H54 (cell line): ENCODE results near the gene PLEKHG2.

Source experiments
- DNase-seq: peaks from one replicate; pipeline ENCODE4 v3.0.0; 2011; ENCODE audit warnings: low spot score, mixed read lengths; ENCODE audit not compliant: insufficient read length
- FAIRE-seq: peaks from 3 replicates; lab custom pipeline; 2011; peaks lifted over from hg19 to GRCh38; lab: Jason Lieb, UNC
- POLR2A ChIP-seq: IDR thresholded peaks from 2 replicates; pipeline ENCODE4 v1.6.1; 2011; ENCODE audit warnings: low read depth, mild to moderate bottlenecking, low read length

PLEKHG2 gene

GRCh38 chr19:39406656-39407409, 5.6 kb upstream of the PLEKHG2 start, which contains the start of gene ZFP36:
Gene ZFP36 (plus strand): TSS chr19:39406847. CDS start chr19:39406905, 58 bp downstream.
- FAIRE-seq (no peak), DNase-seq (peak; percentile 86)
- TF ChIP-seq POLR2A: peak; percentile 100

DNA sequence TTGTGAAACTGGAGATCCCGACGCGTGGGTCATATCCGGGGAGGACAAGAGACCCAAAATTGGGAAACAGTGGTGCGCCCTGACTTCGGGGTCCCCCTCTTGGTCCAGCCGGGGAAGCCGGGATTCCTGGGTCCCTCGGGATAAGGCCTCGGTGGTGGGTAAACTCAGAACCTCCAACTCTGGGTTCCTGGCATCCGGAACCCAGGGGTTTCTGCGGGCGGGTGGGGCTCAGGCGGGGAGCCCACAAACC, 5.1 kb upstream of the PLEKHG2 start:
- DNase-seq (no peak), FAIRE-seq (no peak)
- no peak for TF ChIP-seq POLR2A

DNA sequence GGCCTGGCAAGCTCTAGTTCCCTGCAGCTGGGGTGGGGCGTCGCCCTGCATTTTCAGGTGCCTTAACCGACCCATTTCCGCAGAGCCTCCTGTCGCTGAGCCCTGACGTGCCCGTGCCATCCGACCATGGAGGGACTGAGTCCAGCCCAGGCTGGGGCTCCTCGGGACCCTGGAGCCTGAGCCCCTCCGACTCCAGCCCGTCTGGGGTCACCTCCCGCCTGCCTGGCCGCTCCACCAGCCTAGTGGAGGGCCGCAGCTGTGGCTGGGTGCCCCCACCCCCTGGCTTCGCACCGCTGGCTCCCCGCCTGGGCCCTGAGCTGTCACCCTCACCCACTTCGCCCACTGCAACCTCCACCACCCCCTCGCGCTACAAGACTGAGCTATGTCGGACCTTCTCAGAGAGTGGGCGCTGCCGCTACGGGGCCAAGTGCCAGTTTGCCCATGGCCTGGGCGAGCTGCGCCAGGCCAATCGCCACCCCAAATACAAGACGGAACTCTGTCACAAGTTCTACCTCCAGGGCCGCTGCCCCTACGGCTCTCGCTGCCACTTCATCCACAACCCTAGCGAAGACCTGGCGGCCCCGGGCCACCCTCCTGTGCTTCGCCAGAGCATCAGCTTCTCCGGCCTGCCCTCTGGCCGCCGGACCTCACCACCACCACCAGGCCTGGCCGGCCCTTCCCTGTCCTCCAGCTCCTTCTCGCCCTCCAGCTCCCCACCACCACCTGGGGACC, 4.6 kb upstream of the PLEKHG2 start:
- FAIRE-seq: no peak
- no peak for DNase-seq
- no peak for TF ChIP-seq POLR2A

GRCh38 chr19:39408392-39409207, 3.9 kb upstream of the PLEKHG2 start:
- no peak for TF ChIP-seq POLR2A
- no peak for DNase-seq
- FAIRE-seq: no peak

- no peak for FAIRE-seq
- DNase-seq: peak; percentile 75
- no peak for TF ChIP-seq POLR2A
Observed at GRCh38 chr19:39409208-39410016, 3.1 kb upstream of the PLEKHG2 start.

DNA sequence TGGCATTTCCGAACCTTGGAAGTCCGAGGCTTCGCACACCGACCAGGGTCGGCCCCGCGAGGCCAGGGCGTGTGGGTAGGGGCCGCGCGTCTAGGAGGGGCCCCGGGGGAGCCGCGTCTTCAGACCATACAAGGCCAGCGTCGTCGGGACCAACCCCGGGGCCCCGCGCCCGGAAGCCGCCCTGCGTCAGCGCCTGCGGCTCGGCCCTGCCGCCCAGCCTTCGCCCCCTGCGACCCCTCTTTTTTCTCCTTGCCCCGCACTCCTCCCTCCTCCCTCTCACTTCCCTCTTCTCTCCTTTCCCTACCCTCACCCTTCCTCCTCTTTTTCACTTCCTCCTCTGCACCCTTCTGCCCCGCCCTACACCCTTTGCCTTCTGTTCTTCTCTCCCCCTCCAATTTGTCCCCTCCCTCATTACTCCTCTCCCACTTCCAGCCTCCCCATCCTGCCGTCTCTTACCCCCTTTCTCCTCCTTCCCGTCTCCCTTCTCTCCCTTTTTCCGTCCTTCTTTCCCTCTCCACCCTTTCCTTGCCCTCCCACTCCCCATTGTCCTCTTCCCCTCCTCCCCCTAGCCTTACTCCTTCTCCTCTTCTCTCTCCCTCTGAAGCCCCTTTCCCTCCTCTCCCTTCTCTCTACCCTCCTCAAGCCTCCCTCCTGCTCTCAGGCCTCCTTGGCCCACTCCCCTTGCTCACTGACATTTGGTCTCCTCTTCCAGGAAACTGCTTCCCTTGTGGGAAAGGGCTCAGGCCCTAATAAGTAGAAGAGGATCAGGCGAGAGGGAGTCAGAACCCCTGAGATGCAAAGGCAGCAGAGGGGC, 2.2 kb upstream of the PLEKHG2 start:
- TF ChIP-seq POLR2A: no peak
- FAIRE-seq (no peak), DNase-seq (no peak)

- FAIRE-seq (no peak), DNase-seq (no peak)
- no peak for TF ChIP-seq POLR2A
Observed at GRCh38 chr19:39410831-39411080, 1.7 kb upstream of the PLEKHG2 start.

DNA sequence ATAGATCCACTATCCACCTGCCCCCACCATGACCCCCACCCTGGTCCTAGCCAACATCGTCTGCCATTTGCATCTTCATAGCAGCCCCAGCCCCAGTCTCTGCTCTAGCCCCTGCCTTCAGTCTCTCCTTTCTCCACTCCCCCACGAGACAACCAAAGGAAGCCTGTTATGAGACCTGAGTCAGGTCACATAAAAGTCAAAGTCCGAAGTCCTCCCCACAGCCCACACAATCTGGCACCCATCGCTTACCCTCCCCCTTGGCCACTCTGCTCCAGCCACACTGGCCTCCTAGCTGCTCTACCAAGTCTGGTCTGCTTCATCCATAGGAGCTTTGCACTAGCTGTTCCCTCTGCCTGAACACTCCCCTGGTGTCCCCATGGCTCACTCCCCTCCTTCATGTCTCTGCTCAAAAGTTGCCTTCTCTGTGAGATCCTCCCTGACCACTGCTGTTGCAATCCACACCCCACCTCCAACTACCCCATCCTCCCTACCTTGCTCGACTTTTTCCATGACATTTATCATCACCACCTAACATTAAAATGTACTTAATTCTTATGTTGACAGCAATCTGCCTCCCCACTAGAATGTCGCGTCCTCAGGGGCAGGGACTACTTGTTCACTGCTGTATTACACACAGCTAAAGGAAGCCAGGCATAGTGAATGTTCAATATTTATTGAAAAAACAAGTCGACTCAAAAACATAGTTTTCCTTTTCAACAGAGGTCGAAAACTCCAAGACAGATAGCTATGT, 1.2 kb upstream of the PLEKHG2 start:
- FAIRE-seq (no peak), DNase-seq (no peak)
- no peak; the same call in 1 of the 2 replicates for TF ChIP-seq POLR2A

- no peak for TF ChIP-seq POLR2A
- FAIRE-seq (peak; percentile 20), DNase-seq (peak; percentile 95)
Observed at GRCh38 chr19:39411832-39412099, 703 bp upstream of the PLEKHG2 start.

DNA sequence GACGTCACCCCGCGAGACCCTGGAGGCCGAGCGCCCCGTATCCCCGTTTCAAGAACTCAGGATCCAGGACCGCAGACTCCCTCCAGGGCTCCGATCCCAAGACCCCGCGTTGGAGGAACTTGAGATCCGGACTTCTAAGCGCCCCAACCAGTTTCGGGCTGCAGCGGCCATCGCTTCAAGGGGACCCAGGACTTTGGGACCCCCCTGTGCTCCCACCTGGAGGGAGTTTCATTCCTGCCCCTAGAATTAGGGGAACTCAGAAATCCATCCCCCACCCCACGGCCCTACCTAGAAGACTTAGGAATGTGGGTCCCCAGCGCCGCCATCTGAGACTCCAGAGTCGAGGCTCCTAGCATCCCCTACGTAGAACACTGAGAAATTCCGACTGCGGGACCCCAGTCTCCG, 400 bp downstream of the PLEKHG2 start:
- DNase-seq: no peak
- no peak for TF ChIP-seq POLR2A
- FAIRE-seq: no peak

GRCh38 chr19:39413272-39413910, 922 bp downstream of the PLEKHG2 start:
- DNase-seq (no peak), FAIRE-seq (no peak)
- TF ChIP-seq POLR2A: peak; percentile 25; the same call in 1 of the 2 replicates
